GM04504 (cell line): ENCODE measurements around the gene PLEKHB2.
"Not testable (repeated sequence)": the region's sequence is repeated elsewhere in the genome, so short reads cannot be mapped to it uniquely, and the experiment has no call there.

Experiments
- DNase-seq: peaks from one replicate; pipeline ENCODE4 v3.0.0-alpha.2; 2012; ENCODE audit warnings: low read depth

Gene PLEKHB2

GRCh38 chr2:131105156-131105949 lies at the start of gene PLEKHB2:
Gene PLEKHB2 (plus strand): TSS chr2:131105336. CDS start chr2:131120942, 15,606 bp downstream.
- peak; percentile 75 for DNase-seq

- no peak for DNase-seq
Observed at GRCh38 chr2:131056204-131056931, 48.8 kb upstream of the PLEKHB2 start.

- DNase-seq = no peak
Observed at GRCh38 chr2:131056932-131057287, 48.2 kb upstream of the PLEKHB2 start.

GRCh38 chr2:131058214-131058843 lies 46.8 kb upstream of the PLEKHB2 start:
- DNase-seq = no peak

- no peak for DNase-seq
Observed at GRCh38 chr2:131058920-131059319, 46.2 kb upstream of the PLEKHB2 start.

GRCh38 chr2:131063501-131064283 lies 41.4 kb upstream of the PLEKHB2 start:
- no peak for DNase-seq

- DNase-seq = no peak
Observed at GRCh38 chr2:131064589-131065512, 40.3 kb upstream of the PLEKHB2 start.

- no peak for DNase-seq
Observed at GRCh38 chr2:131067465-131068125, 37.5 kb upstream of the PLEKHB2 start.

GRCh38 chr2:131068172-131068571 lies 37.0 kb upstream of the PLEKHB2 start:
- DNase-seq = not testable (repeated sequence)

GRCh38 chr2:131075578-131075977 lies 29.6 kb upstream of the PLEKHB2 start:
- not testable (repeated sequence) for DNase-seq

GRCh38 chr2:131076707-131077106 lies 28.4 kb upstream of the PLEKHB2 start:
- DNase-seq = no peak

- DNase-seq = no peak
Observed at GRCh38 chr2:131077182-131077846, 27.8 kb upstream of the PLEKHB2 start.

- no peak for DNase-seq
Observed at GRCh38 chr2:131077966-131078365, 27.2 kb upstream of the PLEKHB2 start.

- DNase-seq = not testable (repeated sequence)
Observed at GRCh38 chr2:131079931-131080330, 25.2 kb upstream of the PLEKHB2 start.

- DNase-seq = no peak
Observed at GRCh38 chr2:131081190-131081589, 23.9 kb upstream of the PLEKHB2 start.

- DNase-seq = no peak
Observed at GRCh38 chr2:131085646-131086045, 19.5 kb upstream of the PLEKHB2 start.

GRCh38 chr2:131092458-131093005 lies 12.6 kb upstream of the PLEKHB2 start:
- DNase-seq = no peak

GRCh38 chr2:131093006-131093695 lies 12.0 kb upstream of the PLEKHB2 start, which contains the start of gene FAM168B:
Gene FAM168B (minus strand): TSS chr2:131093460. CDS start chr2:131082646, 10,814 bp downstream.
- peak; percentile 79 for DNase-seq
